Karpas-422 (cell line): Measurements from ENCODE around the gene CDC42EP3. TPM values are rescaled to one million over a fixed set of nuclear protein-coding genes. Genes with fewer than 3 reads are reported as not detected.

ENCODE experiments used
- DNase-seq: peaks from one replicate; pipeline ENCODE4 v3.0.0-alpha.2; 2015
- H2AFZ ChIP-seq: fragments of 200-600 bp; sonication (generic); 2 replicates; pipeline ENCODE4 v1.6.1; 2014; ENCODE audit warnings: antibody characterized with exemption, low read length, mixed read lengths
- H3K27ac ChIP-seq: fragments of 200-600 bp; sonication (generic); 2 replicates; pipeline ENCODE4 v1.5.1; 2014; ENCODE audit warnings: mild to moderate bottlenecking, low read length, moderate library complexity
- H3K27me3 ChIP-seq: fragments of 200-600 bp; sonication (generic); 2 replicates; pipeline ENCODE4 v1.6.1; 2014; ENCODE audit warnings: low read length, mixed read lengths
- H3K36me3 ChIP-seq: fragments of 200-600 bp; sonication (generic); 2 replicates; pipeline ENCODE4 v1.6.1; 2014; ENCODE audit warnings: low read length, mixed read lengths; ENCODE audit not compliant: insufficient read depth
- H3K4me1 ChIP-seq: fragments of 200-600 bp; sonication (generic); 2 replicates; pipeline ENCODE4 v1.6.1; 2014; ENCODE audit warnings: mild to moderate bottlenecking, low read length, mixed read lengths
- H3K4me2 ChIP-seq: fragments of 200-600 bp; sonication (generic); 2 replicates; pipeline ENCODE4 v1.6.1; 2014; ENCODE audit warnings: low read length, low read depth, mild to moderate bottlenecking; ENCODE audit not compliant: poor library complexity, severe bottlenecking
- H3K4me3 ChIP-seq: fragments of 200-600 bp; sonication (generic); 2 replicates; pipeline ENCODE4 v1.5.1; 2014; ENCODE audit warnings: mild to moderate bottlenecking, antibody characterized with exemption, low read length, mixed read lengths
- H3K79me2 ChIP-seq: fragments of 200-600 bp; sonication (generic); 2 replicates; pipeline ENCODE4 v1.6.1; 2014; ENCODE audit warnings: mild to moderate bottlenecking, low read length, mixed read lengths
- H3K9ac ChIP-seq: fragments of 200-600 bp; sonication (generic); 2 replicates; pipeline ENCODE4 v1.6.0; 2014; ENCODE audit warnings: low read length
- H3K9me2 ChIP-seq: fragments of 200-600 bp; sonication (generic), shearing (Covaris generic); replicated peaks from 2 replicates; pipeline ENCODE4 v1.6.0; 2014; ENCODE audit warnings: mild to moderate bottlenecking, low read length, moderate library complexity; ENCODE audit not compliant: insufficient read depth
- H3K9me3 ChIP-seq: fragments of 300-700, 200-600 bp; sonication (generic); 2 replicates; pipeline ENCODE4 v1.6.1; 2014; ENCODE audit warnings: low read length, mixed read lengths
- H4K20me1 ChIP-seq: fragments of 200-600 bp; sonication (generic); 2 replicates; pipeline ENCODE4 v1.6.1; 2014; ENCODE audit warnings: mild to moderate bottlenecking, antibody characterized with exemption, low read length, low read depth; ENCODE audit not compliant: insufficient read depth
- total RNA-seq: library from RNA; depleted of rRNA; stranded (reverse); fragments of >200 nt; shearing (Covaris generic); gene quantifications from 2 replicates; pipeline ENCODE4 v1.2.3, GENCODE V29; 2014; ENCODE audit warnings: low replicate concordance

Gene CDC42EP3
- total RNA-seq, 1 experiment from 2014 or later = 12.5 TPM

DNA sequence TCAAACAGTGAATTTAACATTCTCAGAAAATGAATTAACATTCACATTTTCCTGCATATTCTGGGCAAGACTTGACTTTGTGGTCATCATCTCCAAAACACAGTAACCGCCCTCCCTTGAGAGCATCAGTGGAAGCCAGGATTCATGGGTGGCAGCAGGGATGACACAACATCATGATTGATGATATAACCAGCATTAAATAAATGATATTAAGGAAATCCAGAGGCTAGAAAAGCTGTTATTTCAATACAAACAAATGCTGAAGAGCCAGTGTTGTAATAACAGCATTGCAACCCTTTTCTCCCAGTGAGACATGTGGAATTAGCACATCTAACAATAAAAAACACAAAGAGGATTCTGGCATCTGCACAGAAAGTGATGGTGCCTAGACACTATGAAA, 41.1 kb downstream of the CDC42EP3 start:
- no peak overlapping the region for H3K9ac ChIP-seq
- no peak for DNase-seq
- no peaks in the 10 kb centered on the region for H3K79me2 ChIP-seq
- H2AFZ ChIP-seq = no peak overlapping the region
- H3K9me2 ChIP-seq = no peaks in the 10 kb centered on the region
- H4K20me1 ChIP-seq = no peaks in the 10 kb centered on the region
- no peaks in the 10 kb centered on the region for H3K36me3 ChIP-seq
- H3K9me3 ChIP-seq = no peaks in the 10 kb centered on the region
- H3K27ac ChIP-seq = no peak overlapping the region
- H3K4me3 ChIP-seq = no peak overlapping the region
- H3K27me3 ChIP-seq = no peaks in the 10 kb centered on the region
- H3K4me2 ChIP-seq = no peak overlapping the region
- no peaks in the 10 kb centered on the region for H3K4me1 ChIP-seq

DNA sequence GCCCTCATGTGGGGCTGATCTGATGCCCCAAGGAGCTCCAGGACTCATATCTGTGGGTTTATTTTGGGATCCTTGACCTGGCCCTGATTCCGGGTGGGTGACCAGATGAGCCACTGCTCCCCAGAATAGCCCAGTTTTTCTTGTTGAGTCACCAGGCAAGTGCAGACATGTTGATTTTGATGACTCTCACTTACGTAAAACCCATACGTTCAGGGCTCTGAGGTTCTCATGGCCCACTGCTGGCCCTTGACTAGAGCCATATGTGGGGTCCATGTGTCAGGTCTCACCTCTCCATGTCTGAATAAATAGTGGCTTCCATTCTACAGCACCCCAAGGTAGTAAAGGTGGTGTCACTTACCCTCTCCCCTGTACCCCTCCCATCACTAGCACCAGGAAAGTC, 41.9 kb downstream of the CDC42EP3 start:
- Histone ChIP-seq H3K27ac (no peak overlapping the region), H3K79me2 (no peaks in the 10 kb centered on the region), H3K4me3 (no peak overlapping the region), H3K9me2 (no peaks in the 10 kb centered on the region), H3K27me3 (no peaks in the 10 kb centered on the region), H3K9me3 (no peaks in the 10 kb centered on the region), H3K9ac (no peak overlapping the region), H2AFZ (no peak overlapping the region), H3K4me1 (no peaks in the 10 kb centered on the region), H3K4me2 (no peak overlapping the region), H4K20me1 (no peaks in the 10 kb centered on the region), H3K36me3 (no peaks in the 10 kb centered on the region)
- DNase-seq = no peak

DNA sequence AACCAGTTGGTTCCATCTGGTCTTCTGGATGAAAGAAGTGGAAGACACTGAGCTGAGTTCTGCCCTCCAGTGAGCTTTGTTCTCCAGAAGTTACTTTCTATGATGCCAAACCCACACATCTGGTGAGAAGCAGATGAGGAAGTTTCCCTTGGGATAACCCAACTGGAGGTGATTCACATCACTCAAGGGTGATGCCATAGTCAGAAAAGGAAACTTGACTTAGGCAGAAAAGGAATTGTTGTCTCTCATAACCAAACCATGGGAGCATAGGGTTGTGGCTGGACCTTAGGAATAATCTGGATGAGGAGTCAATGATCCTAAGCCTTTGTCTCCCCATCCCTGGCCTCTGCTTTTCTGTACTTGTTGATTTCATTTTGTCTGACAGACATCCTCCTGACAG, 43.7 kb downstream of the CDC42EP3 start:
- Histone ChIP-seq H3K4me2 (no peak overlapping the region), H4K20me1 (no peaks in the 10 kb centered on the region), H3K4me3 (no peak overlapping the region), H2AFZ (no peak overlapping the region), H3K36me3 (no peaks in the 10 kb centered on the region), H3K9ac (no peak overlapping the region), H3K4me1 (peaks cover under 1% of the 10 kb centered on the region; the same call in 1 of the 2 replicates), H3K27ac (no peak overlapping the region), H3K79me2 (no peaks in the 10 kb centered on the region), H3K9me2 (no peaks in the 10 kb centered on the region), H3K9me3 (no peaks in the 10 kb centered on the region), H3K27me3 (no peaks in the 10 kb centered on the region)
- DNase-seq = no peak

DNA sequence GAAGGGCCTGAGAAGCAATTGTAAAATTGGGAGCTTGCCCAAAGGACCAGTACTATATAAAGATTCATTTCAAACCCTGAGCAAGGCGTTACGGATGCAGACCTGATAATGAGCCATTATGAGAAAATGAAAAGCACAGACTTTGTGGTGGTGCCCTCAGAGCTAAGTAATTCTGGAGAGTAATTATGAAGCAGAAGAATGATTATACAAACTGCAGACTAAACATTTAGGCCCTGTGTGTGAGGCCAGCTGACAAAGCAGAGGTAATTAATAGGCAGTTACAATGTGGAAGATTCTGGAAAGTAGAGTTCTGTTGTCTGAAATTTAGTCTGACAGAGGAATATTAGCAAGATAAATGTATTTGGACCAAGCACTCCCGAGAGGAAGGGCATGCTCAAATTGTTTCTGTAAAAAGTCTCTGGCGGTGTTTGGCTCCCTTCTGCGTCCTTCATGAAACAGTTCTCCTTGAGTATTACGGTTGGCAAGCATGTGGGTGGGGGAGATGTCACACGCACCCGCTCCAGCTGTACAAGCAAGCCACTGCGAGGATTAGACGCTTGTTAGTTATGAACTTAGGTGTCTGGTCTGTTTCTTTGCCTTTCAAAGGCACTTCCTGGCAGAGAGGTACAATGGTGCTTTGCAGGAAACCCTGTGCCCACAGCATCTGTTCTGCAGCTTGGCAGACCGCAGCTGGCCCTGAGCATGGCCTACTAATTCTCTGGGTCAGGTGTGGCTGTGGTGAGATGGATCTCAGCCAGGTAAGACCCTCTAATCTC, 45.5 kb downstream of the CDC42EP3 start:
- H3K27ac ChIP-seq = no peak overlapping the region
- H3K79me2 ChIP-seq = no peaks in the 10 kb centered on the region
- H2AFZ ChIP-seq = no peak overlapping the region
- H3K27me3 ChIP-seq = no peaks in the 10 kb centered on the region
- no peak overlapping the region for H3K9ac ChIP-seq
- H3K9me2 ChIP-seq = no peaks in the 10 kb centered on the region
- no peaks in the 10 kb centered on the region for H3K9me3 ChIP-seq
- peaks cover 7% of the 10 kb centered on the region; the same call in 1 of the 2 replicates for H3K4me1 ChIP-seq
- H3K4me2 ChIP-seq = no peak overlapping the region
- no peaks in the 10 kb centered on the region for H4K20me1 ChIP-seq
- no peak overlapping the region for H3K4me3 ChIP-seq
- DNase-seq = no peak
- H3K36me3 ChIP-seq = no peaks in the 10 kb centered on the region

DNA sequence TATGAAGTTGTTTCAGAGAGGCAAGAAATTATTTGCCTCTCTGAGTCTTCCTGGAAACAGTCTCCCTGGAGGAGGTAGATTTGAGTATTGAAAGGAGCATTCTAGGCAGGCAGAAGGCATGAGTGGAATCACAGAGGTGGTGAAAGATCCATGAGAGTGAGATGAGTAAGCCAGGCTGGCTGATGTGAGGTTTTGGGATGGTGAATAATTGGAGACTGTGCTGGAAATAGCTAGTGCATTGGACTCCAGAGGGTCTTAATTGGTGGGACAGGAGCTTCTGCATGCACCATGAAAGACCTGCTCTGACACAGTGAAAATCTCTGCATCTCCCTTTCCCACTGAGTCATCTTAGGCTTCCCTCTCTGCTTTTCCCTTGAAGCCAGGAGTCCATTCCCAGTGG, 46.3 kb downstream of the CDC42EP3 start:
- H3K4me2 ChIP-seq = no peak overlapping the region
- no peak overlapping the region for H3K27ac ChIP-seq

DNA sequence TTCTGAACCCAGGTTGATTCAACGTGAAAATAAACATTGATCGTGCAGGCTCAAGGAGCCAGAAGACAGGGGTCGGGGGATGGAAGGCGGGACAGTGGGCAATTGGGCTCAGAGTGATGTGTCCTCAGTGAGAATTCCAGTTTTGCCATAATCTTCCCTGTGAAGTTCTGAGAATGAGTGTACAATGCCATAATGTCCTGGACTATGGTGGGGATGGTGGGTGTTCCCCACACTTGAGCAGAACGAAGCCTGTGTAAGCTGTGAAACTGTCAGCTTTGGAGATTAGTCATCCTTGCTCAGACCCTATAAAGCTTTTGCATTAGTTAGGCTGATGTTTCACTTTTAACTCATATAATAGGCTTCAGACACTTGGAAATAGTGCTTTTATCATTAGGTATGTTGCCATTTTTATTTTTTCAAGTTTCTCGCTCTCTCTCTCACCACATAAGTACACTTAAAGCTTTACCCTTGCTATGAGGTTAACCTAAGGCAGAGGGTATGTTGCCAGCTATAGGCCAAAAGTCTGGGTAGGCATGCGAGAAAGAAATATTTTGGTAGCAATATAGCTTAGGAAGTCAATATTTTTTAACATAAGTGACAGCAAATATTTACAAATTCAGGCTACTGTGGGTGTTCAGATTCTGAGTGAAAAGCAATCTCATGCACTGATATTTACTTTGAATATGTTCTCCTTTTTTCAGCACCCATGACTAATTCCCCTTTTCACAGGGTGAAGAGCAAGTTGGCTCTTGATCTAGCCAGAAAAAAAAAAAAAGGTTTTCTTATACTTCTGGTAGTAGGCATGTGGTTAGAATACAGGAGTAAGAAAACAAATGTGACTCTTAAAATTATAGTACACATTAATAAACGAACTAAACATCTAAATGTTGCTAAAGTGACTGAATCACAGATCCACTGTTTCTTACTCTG, 47.2 kb downstream of the CDC42EP3 start:
- Histone ChIP-seq H3K9ac (no peak overlapping the region), H3K27ac (no peak overlapping the region), H3K9me2 (no peaks in the 10 kb centered on the region), H3K36me3 (no peaks in the 10 kb centered on the region), H4K20me1 (no peaks in the 10 kb centered on the region), H3K79me2 (no peaks in the 10 kb centered on the region), H3K4me3 (no peak overlapping the region), H3K4me1 (peaks cover 7% of the 10 kb centered on the region; the same call in 1 of the 2 replicates), H3K4me2 (no peak overlapping the region), H2AFZ (no peak overlapping the region), H3K9me3 (no peaks in the 10 kb centered on the region), H3K27me3 (no peaks in the 10 kb centered on the region)
- DNase-seq = no peak

More for the DNA sequence above, 46.3 kb downstream of the CDC42EP3 start:
- H3K79me2 ChIP-seq = no peaks in the 10 kb centered on the region
- no peak overlapping the region for H3K9ac ChIP-seq
- H4K20me1 ChIP-seq = no peaks in the 10 kb centered on the region
- H3K9me2 ChIP-seq = no peaks in the 10 kb centered on the region
- DNase-seq = no peak
- no peak overlapping the region for H3K4me3 ChIP-seq
- H3K9me3 ChIP-seq = no peaks in the 10 kb centered on the region
- H3K36me3 ChIP-seq = no peaks in the 10 kb centered on the region
- H2AFZ ChIP-seq = no peak overlapping the region
- no peaks in the 10 kb centered on the region for H3K27me3 ChIP-seq
- peaks cover 7% of the 10 kb centered on the region; the same call in 1 of the 2 replicates for H3K4me1 ChIP-seq

DNA sequence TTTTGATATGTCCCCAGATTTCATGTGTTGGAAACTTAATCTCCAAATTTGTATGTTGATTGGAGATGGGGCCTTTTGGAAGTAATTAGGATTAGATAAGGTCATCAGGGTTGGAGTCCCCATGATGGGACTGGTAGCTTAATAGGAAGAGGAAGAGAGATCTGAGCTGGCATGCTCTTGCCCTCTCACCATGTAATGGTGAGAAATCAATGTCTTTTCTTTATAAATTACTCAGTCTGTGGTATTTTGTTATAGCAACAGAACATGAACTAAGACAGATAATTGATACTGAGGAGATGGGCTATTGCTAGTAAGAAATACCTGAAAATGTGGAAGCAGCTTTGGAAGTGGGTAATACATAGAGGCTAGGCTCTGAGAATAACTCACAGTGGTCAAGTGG, 48.0 kb downstream of the CDC42EP3 start:
- Histone ChIP-seq H3K27me3 (no peaks in the 10 kb centered on the region), H3K9me2 (no peaks in the 10 kb centered on the region), H3K4me2 (no peak overlapping the region), H3K36me3 (no peaks in the 10 kb centered on the region), H3K9me3 (no peaks in the 10 kb centered on the region), H2AFZ (no peak overlapping the region), H4K20me1 (no peaks in the 10 kb centered on the region), H3K4me1 (peaks cover 7% of the 10 kb centered on the region; the same call in 1 of the 2 replicates), H3K79me2 (no peaks in the 10 kb centered on the region), H3K27ac (no peak overlapping the region), H3K9ac (no peak overlapping the region), H3K4me3 (no peak overlapping the region)
- DNase-seq = no peak

DNA sequence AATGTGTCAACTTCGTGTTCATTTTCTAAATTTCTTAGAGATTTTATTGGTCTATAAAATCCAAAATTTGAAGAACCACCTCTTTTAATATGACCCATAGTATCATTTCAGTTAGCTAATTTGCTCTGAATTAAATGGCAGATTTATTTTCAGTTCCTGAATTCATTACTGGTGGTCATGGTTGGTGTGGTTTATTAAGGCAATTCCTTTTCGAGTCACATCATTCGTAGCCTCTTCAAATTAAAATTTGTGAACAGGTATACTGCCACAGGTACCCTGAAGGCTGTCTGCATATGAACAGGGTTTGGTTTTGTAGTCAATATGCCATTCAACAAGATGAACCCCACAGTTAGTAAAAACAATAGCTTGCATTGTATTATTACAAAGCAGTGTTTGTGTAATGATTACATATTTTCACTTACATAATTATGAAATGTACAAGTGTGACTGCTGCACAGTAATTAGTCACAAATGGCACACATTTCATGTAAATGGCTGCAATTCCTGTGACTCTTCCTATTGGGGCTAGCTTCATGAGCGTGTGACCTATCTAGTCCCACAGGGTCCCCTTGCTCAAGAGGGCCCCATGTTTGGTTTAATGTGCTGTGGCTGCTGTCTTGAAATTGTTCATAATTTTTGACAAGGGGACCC, 48.9 kb downstream of the CDC42EP3 start:
- H3K4me3 ChIP-seq = no peak overlapping the region
- H3K4me1 ChIP-seq = peaks cover 7% of the 10 kb centered on the region; the same call in 1 of the 2 replicates
- no peak overlapping the region for H3K4me2 ChIP-seq

More for the DNA sequence above, 48.9 kb downstream of the CDC42EP3 start:
- no peaks in the 10 kb centered on the region for H3K27me3 ChIP-seq
- DNase-seq = no peak
- H3K9me2 ChIP-seq = no peaks in the 10 kb centered on the region
- H3K36me3 ChIP-seq = no peaks in the 10 kb centered on the region
- H3K9me3 ChIP-seq = no peaks in the 10 kb centered on the region
- H3K9ac ChIP-seq = no peak overlapping the region
- H3K79me2 ChIP-seq = no peaks in the 10 kb centered on the region
- H4K20me1 ChIP-seq = no peaks in the 10 kb centered on the region
- no peak overlapping the region for H3K27ac ChIP-seq
- H2AFZ ChIP-seq = no peak overlapping the region
